ENCODE data around the gene IGSF8.
"Not testable (repeated sequence)": the region's sequence is repeated elsewhere in the genome, so short reads cannot be mapped to it uniquely, and the experiment has no call there.

IGSF8 gene

GRCh38 chr1:160064164-160064563 is 34.3 kb downstream of the IGSF8 start:
- no peak for DNase-seq

DNA sequence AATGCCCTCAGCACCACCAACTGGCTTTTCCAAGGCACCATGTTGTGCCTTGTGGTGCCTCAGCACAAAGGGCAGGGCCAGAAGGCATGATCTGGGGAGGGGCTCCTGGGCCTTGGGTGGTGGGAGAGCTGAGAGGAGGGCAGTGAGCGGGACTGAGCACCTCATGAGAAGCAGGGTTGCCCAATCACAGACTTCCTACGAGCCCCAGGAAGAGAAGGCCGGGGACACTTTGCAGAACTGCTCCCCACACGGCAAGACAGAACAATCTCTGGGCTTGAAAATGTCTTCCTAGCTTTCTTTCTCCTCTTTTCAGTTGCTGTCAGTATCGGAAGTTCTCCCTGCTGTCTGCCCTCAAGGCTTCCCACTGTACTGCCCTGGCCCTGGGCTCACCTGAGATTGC is 35.2 kb downstream of the IGSF8 start:
- DNase-seq, result no peak

GRCh38 chr1:160062230-160062532 is 36.2 kb downstream of the IGSF8 start:
- DNase-seq, result no peak

GRCh38 chr1:160061369-160062229 is 36.8 kb downstream of the IGSF8 start:
- DNase-seq, result no peak

- no peak for DNase-seq
These were observed 40.3 kb downstream of the IGSF8 start for GRCh38 chr1:160058087-160058486.

DNA sequence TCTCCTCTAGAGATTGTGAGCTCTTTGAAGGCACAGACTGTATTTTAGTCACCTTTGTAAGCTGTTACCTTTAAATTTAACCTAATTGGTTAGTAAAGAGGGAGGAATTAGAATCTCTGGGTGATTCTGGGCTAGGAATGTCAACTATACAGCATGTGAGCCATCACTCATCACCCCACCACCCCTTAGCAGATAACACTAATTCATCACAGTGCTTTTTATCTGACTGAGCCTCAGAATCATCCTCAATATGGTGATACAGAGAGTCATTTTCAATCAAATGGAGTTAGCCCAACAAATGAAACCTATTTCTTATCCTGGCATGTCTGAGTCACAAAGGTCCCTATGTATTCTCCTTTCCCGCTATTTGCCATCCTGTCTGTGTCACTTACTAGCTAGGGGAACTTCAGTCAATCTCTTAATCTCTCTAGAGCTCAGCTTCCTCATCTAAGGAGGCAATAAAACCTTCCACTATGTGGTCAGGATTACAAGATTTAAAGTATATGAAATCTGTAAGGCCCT is 41.7 kb downstream of the IGSF8 start:
- no peak for DNase-seq

GRCh38 chr1:160053548-160054365 is 44.7 kb downstream of the IGSF8 start:
- DNase-seq, result no peak

DNA sequence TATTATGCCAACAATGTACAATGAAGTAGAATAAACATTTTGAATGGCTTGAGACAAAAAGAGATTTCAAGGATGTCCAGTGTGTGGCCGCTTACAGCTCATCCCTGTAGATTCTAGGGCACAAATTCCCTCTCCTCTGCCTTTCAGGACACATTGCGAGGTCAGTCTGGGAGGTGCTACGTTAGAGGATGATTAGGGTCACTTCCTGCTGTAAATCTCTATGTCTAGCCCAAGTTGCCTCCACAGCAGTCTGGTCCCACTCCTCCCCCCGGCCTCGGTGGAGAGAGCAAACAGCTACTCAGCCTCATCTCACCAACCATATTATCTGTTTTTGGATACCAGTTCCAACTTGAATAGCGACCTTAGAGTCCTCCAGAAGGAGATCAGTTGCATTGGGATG is 45.5 kb downstream of the IGSF8 start:
- no peak for DNase-seq

DNA sequence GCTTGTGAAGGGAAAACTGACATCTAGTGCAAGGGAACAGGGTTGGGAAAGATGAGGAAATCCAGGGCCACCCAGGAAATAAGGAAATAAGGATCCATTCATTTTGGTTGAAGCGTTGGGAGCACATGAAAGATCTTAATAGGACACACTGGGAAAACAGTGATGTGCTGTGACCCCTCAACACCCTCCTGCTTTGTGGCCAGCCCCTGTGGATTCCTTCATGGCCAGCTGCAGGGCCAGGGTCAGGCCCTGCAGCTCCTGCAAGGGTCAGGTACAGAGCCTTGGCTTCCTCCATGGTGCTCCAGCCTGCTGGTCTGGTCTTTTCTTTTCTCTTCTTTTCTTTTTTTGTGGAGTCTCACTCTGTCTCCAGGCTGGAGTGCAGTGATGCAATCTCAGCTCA is 47.8 kb downstream of the IGSF8 start:
- no peak for DNase-seq

- DNase-seq, result not testable (repeated sequence)
These were observed 48.2 kb downstream of the IGSF8 start for GRCh38 chr1:160050182-160050581.

DNA sequence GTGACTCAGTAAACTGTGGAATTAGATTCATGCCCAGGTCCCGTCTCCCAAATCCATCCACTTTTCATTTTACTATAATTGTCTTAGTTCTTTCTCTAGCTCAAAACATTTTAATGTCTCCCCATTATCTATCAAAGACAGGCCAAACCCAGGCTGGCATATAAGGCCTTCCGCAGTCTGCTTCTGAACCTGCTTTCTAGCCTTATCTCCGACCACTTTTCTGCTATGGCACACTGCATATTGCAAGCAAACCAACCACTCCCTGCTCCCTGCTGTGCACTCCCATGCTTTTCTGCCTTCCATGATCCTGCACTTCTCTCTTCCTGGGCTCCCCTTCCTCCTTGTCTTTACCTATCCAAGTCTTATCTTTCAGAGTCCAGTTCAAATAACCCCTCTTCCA is 49.3 kb downstream of the IGSF8 start:
- DNase-seq, result no peak

- DNase-seq, result no peak
These were observed 50.1 kb downstream of the IGSF8 start for GRCh38 chr1:160048335-160048734.

- no peak for DNase-seq
These were observed 51.1 kb downstream of the IGSF8 start for GRCh38 chr1:160047111-160047991.

DNA sequence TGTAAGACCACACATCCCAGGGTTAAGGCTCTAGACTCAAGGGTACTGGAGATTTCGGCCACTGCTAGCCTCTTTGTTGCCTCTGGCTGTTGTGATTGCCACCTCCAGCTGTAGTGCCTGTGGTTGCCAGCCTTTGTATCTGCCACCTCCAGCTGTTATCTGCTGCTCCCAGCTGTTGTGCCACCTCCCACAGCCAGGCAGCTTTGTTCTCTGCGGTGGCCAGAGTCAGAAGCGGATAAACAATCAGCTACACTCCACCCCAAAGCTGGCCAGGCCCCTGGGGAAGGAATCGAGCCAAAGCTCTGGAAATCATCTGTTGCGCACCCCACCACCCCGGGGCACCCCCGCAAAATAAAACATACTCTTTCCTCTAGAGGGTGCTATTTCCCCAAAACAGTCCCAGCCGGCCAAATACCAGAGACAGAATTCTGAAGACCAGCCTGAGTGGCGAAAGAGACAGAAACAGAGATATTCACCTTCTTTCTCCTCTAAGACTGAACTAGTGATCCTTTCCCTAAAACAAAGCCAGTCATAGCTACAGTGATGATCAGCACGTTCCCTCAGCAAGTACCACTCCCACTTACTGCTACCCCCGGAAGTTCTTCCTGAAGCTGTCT is 51.8 kb downstream of the IGSF8 start:
- DNase-seq, result no peak

DNA sequence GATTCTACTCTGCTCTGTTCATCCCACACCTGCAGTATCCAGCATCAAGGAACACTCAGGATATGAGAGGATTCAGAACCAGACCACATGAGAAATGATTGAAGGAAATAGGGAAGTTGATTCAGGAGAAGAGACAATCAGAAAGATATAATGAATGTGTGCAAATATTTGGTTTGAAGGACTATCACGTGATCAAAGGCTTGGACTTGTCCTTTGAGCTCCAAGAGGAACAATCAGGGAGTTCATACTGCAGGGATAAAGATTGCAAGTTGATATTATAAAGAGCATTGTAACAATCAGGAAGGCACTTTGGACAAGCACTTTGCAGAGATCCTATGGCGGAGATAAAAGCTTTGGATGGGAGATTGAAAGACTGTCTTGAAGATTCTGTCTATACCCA is 52.8 kb downstream of the IGSF8 start:
- DNase-seq, result no peak

DNA sequence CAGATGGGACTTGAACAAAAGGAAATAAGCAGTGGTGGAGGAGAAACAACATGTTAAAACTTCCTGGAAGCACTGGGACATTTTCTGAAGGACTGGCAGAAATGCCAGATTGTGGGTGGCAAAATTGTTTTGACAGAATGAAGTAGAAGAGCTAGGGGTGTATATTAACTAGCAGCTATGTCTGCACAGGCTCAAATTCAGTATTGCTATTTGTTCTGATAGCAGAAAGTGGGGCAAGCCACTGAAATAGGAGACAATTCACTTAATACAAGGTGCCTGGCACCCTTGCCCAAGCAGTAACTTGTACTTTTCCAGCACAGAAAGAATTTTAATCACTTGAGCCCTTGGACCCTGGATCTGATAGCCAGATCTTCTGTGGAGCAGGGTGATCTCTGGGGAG is 54.9 kb downstream of the IGSF8 start:
- DNase-seq, result no peak
